Skeletal muscle satellite cell (primary cell): ENCODE measurements around the gene PATJ.
"Not testable (repeated sequence)": the region's sequence is repeated elsewhere in the genome, so short reads cannot be mapped to it uniquely, and the experiment has no call there.

Experiments used
- H3K27me3 ChIP-seq: 2 replicates; pipeline ENCODE4 v1.7.0; 2013; ENCODE audit warnings: low read length; ENCODE audit not compliant: control insufficient read depth, insufficient read depth
- H3K36me3 ChIP-seq: 2 replicates; pipeline ENCODE4 v1.7.0; 2013; ENCODE audit warnings: mild to moderate bottlenecking, control low read depth, low read length; ENCODE audit not compliant: insufficient read depth
- H3K4me1 ChIP-seq: 2 replicates; pipeline ENCODE4 v1.7.0; 2013; ENCODE audit warnings: low read length; ENCODE audit not compliant: control insufficient read depth, insufficient read depth
- H3K4me2 ChIP-seq: 2 replicates; pipeline ENCODE4 v1.7.0; 2013; ENCODE audit warnings: mild to moderate bottlenecking, low read length
- H3K4me3 ChIP-seq: 2 replicates; pipeline ENCODE4 v1.7.0; 2013; ENCODE audit warnings: low read length
- H3K9ac ChIP-seq: 2 replicates; pipeline ENCODE4 v1.7.0; 2013; ENCODE audit warnings: mild to moderate bottlenecking, low read depth, low read length, moderate library complexity
- H3K9me3 ChIP-seq: replicated peaks from 2 replicates; pipeline ENCODE4 v1.7.0; 2013; ENCODE audit warnings: mild to moderate bottlenecking, control low read depth, low read length

PATJ gene

DNA sequence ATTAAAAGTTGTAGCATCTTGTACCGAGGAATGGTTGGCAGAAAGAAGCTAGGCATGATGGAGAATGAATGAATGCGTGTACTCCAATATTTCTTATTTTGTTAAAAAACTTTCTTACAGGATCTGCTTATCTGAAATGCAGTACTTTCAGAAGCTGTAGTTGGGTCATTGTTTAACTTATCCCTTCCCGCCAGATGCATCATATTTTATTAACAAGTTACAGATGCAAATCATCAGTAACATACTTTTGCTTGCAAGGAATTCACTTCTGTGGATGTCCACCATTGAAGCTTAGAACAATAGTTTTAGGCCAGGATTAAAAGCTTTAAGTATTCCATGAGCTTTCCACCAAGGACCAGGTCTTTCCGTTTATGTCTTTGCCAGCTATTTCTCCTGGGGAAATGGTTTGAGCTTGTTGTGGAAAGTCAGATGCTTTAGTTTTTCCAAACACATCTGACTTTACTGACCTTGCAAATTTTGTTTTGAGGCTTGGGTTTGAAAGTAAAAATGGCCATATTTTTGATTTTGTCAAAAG is 65.4 kb downstream of the PATJ start:
- Histone ChIP-seq H3K27me3 (no peaks in the 10 kb centered on the region), H3K36me3 (no peaks in the 10 kb centered on the region), H3K4me3 (no peak overlapping the region), H3K4me1 (no peaks in the 10 kb centered on the region), H3K9ac (no peak overlapping the region), H3K9me3 (no peaks in the 10 kb centered on the region), H3K4me2 (no peak overlapping the region)

DNA sequence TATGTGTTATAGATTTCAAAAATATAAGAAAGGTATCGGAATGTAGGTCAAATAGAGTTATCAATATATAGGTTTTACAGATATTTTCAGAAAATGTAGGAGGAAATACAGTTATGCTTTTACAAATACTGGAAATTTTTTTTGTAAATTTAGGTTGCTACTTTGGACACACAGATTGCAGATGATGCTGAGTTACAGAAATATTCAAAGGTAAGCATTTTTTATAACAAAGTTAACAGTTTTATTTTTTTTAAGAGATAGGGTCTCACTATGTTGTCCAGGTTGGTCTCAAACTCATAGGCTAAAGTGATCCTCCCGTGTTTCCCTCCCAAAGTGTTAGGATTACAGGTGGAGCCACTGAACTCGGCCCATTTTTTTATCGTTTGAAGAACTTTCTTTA is 66.0 kb downstream of the PATJ start:
- Histone ChIP-seq H3K4me2 (no peak overlapping the region), H3K27me3 (no peaks in the 10 kb centered on the region), H3K36me3 (no peaks in the 10 kb centered on the region), H3K9me3 (no peaks in the 10 kb centered on the region), H3K4me1 (no peaks in the 10 kb centered on the region), H3K4me3 (no peak overlapping the region), H3K9ac (no peak overlapping the region)

DNA sequence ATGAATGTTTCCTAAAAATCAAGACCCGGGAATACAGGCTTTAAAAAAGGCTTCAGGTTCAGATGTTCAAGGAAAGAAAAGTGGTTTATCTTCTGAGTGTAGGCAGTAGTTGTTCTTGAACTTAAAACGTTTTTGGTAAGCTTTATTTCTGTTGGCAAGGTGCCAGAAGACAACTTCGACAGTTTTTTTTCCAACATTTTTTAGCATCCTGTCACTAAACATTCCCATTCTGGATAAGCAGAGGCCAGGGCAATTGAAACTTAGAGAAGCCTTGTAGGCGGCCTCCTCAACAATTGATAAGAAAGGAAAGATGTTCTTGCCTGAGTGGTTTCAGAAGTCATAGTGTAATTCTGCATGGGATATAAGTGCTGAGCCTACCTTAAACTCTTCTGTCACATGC is 66.7 kb downstream of the PATJ start:
- Histone ChIP-seq H3K4me2 (no peak overlapping the region), H3K9me3 (no peaks in the 10 kb centered on the region), H3K4me3 (no peak overlapping the region), H3K4me1 (no peaks in the 10 kb centered on the region), H3K36me3 (no peaks in the 10 kb centered on the region), H3K9ac (no peak overlapping the region), H3K27me3 (no peaks in the 10 kb centered on the region)

DNA sequence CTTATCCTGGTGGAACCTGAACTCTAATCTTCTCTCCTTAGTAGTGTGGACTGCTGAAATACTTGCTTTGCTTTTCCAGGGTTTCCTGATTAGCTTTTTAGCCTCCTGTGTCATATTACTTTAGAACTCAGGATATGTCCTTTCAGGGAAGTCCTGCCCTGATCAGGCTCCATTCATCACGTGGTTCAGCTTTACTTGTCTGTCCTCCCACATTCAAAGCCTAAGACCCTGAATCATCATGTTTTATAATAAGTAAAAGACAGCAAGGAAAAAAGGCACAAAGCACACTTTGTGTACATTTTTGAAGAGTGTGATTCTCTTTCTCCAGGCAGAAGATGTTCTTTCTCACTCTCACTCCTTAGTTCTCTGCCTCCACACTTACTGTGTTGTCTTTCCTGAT is 70.6 kb downstream of the PATJ start:
- Histone ChIP-seq H3K9me3 (no peaks in the 10 kb centered on the region), H3K4me3 (no peak overlapping the region), H3K36me3 (no peaks in the 10 kb centered on the region), H3K27me3 (no peaks in the 10 kb centered on the region), H3K4me2 (no peak overlapping the region), H3K9ac (no peak overlapping the region), H3K4me1 (no peaks in the 10 kb centered on the region)

DNA sequence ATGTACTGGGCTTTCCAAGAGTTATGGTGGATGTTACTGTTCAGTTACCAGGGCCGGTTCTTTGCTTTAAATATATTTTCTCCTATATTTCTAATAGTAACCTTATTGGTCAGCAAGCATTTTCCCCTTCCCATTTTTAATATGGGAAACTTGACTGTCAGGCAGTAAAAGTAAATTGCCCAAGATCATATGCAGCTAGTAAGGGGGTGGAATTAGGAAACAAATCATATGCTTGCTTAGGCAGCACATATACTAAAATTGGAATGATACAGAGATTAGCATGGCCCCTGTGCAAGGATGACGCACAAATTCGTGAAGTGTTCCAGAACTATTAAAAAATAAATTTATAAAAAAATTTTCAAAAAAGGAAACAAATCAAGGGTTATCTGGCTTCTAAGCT is 73.9 kb downstream of the PATJ start:
- H3K4me3 ChIP-seq: no peak overlapping the region
- H3K36me3 ChIP-seq: no peaks in the 10 kb centered on the region
- H3K9me3 ChIP-seq: no peaks in the 10 kb centered on the region
- H3K27me3 ChIP-seq: no peaks in the 10 kb centered on the region
- no peaks in the 10 kb centered on the region for H3K4me1 ChIP-seq
- no peak overlapping the region for H3K9ac ChIP-seq
- H3K4me2 ChIP-seq: no peak overlapping the region

DNA sequence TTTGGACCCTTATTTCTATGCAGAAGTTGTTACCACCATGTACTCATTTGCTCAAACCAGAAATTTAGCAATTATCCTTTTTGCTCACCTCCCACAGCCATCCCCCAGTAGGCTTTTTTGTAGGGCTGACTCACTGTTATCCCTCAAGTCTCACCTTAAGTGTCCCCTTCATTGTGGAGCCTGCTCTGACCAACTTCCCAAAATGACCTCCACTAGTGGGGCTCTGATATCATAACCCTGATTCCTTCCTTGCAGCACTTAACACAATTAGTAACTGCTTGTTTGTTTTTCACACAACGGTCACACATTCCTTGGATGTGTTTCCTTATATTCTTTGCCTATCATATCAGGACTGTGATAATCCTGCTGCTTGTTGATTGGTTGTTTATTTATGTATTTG is 76.7 kb downstream of the PATJ start:
- H3K4me2 ChIP-seq: no peak overlapping the region
- H3K9ac ChIP-seq: no peak overlapping the region
- no peaks in the 10 kb centered on the region for H3K4me1 ChIP-seq
- H3K9me3 ChIP-seq: no peaks in the 10 kb centered on the region
- H3K27me3 ChIP-seq: no peaks in the 10 kb centered on the region
- no peak overlapping the region for H3K4me3 ChIP-seq
- H3K36me3 ChIP-seq: no peaks in the 10 kb centered on the region

DNA sequence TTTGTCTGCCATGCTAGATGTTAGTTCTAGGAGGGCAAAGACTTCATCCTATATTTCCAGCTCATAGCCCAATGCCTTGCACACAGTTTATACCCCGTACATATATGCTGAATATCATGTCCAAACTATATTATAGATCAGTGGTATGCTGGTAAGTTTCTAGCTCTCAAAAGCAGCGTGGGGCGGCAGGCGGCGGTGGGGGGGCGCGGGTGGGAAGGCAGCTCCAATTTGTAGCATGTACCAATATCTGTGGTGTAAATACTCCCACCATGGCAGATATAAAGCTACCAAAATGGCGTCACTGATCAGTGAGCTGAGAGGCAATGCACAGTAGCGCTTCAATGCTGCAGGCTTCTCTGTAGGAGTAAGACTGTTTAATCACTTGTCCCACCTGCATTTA is 77.1 kb downstream of the PATJ start:
- Histone ChIP-seq H3K4me3 (no peak overlapping the region), H3K4me2 (no peak overlapping the region), H3K9ac (no peak overlapping the region), H3K4me1 (no peaks in the 10 kb centered on the region), H3K36me3 (no peaks in the 10 kb centered on the region), H3K27me3 (no peaks in the 10 kb centered on the region), H3K9me3 (no peaks in the 10 kb centered on the region)

DNA sequence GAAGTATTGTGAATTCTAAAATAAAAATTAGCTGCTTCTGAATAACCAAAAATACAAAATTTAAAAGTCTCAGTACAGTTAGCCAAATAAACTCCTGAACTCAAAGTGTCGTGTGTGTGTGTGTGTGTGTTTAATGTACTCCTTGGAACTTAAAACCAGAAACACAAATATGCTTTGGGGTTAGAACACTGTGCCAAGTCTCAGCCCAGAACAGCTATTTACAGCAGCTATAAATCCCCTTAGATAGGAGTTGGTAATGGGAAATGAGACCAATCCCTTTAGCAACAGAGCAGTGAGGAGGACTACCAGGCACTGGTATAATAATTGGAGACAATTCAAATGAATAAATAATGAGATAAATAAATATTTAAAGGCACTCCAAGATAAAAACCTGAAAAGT is 83.1 kb downstream of the PATJ start:
- Histone ChIP-seq H3K4me2 (no peak overlapping the region), H3K36me3 (no peaks in the 10 kb centered on the region), H3K9me3 (no peaks in the 10 kb centered on the region), H3K4me3 (no peak overlapping the region), H3K9ac (no peak overlapping the region), H3K27me3 (no peaks in the 10 kb centered on the region), H3K4me1 (no peaks in the 10 kb centered on the region)

DNA sequence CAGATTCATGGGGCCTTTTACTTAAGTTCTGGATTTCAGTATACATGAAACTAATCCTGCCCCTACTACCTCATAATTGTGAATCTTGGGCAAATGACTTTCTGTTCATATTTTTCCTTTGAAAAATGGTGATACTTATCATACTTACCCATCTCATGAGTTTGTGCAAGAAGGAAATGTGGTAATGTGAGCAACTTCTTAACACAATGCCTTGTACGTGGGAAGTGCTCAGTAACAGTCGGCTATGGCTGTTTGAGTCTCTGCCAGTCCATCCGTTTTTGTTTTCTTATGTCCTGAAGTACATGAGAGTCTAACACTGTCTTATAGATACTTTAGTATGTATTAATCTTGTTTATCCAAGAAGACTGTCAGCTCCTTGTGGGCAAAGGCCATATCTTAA is 86.5 kb downstream of the PATJ start:
- H3K4me2 ChIP-seq: no peak overlapping the region
- H3K9ac ChIP-seq: no peak overlapping the region
- no peak overlapping the region for H3K4me3 ChIP-seq
- no peaks in the 10 kb centered on the region for H3K36me3 ChIP-seq
- no peaks in the 10 kb centered on the region for H3K4me1 ChIP-seq
- H3K9me3 ChIP-seq: no peaks in the 10 kb centered on the region
- no peaks in the 10 kb centered on the region for H3K27me3 ChIP-seq

DNA sequence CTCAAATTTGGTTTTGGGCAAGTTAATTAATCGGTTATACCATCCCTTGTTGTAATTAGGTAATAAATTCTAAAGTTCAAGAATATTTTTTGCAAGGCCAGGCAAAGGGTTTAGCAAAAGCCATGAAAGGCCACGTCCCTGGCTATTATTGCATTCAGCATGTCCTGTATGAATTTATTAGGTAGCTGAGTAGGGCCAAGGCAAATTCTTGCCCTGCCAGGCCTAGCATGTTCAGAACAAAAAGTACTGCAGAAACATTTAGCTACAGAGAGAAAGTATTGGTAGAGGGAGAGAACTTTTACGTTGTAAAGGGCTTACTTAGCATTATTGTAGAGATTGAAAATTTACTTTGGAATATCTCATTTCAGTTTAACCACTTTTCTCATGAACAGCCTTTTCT is 94.4 kb downstream of the PATJ start:
- Histone ChIP-seq H3K4me1 (peaks cover 13% of the 10 kb centered on the region), H3K9me3 (no peaks in the 10 kb centered on the region), H3K4me2 (no peak overlapping the region), H3K9ac (no peak overlapping the region), H3K36me3 (no peaks in the 10 kb centered on the region), H3K4me3 (no peak overlapping the region), H3K27me3 (no peaks in the 10 kb centered on the region)

DNA sequence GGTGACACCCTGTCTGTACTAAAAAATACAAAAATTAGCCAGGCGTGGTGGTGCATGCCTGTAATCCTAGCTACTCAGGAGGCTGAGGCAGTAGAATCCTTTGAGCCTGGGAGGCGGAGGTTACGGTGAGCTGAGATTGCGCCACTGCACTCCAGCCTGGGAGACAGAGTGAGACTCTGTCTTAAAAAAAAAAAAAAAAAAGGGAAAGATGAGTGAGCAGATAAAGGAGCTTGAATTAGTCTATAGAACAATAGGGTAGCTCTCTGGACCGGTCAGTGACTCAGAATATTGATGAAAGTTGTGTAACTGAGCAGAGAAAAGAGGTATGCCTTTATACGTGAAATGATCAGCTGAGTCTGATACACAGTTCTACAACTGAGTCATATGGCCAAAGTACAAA is 95.3 kb downstream of the PATJ start:
- not testable (repeated sequence) for H3K4me2 ChIP-seq, H3K9me3 ChIP-seq, H3K9ac ChIP-seq, H3K4me3 ChIP-seq, H3K27me3 ChIP-seq, H3K36me3 ChIP-seq
- peaks cover 13% of the 10 kb centered on the region for H3K4me1 ChIP-seq

DNA sequence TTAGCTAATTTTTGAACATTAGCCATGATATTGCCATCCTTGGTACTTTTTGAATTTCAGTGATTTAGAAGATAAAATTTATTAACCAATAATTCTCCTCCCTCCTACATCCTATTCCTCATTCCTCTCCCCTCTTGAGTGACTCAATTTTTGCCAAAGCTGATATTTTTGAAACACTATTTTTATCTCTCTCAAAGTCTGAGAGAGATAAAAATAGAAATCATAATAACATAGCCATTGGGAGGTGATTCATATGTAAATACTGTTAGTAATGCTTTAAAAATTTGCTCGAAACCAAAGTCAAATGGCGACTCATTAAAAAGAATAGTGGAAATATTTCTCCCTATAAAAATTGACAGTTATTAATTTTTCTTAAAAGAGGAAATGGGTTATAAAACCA is 97.4 kb downstream of the PATJ start:
- Histone ChIP-seq H3K9ac (no peak overlapping the region), H3K9me3 (no peaks in the 10 kb centered on the region), H3K36me3 (no peaks in the 10 kb centered on the region), H3K27me3 (no peaks in the 10 kb centered on the region), H3K4me1 (peaks cover 13% of the 10 kb centered on the region), H3K4me3 (no peak overlapping the region), H3K4me2 (no peak overlapping the region)
